Urothelium cell line (cell line): ENCODE measurements around the gene CEP63.

Experiments
- DNase-seq: peaks from one replicate; pipeline ENCODE4 v3.0.0; 2011; ENCODE audit warnings: low spot score, mixed read lengths
- FAIRE-seq: peaks from 2 replicates; lab custom pipeline; 2011; peaks lifted over from hg19 to GRCh38; lab: Jason Lieb, UNC

Gene CEP63

DNA sequence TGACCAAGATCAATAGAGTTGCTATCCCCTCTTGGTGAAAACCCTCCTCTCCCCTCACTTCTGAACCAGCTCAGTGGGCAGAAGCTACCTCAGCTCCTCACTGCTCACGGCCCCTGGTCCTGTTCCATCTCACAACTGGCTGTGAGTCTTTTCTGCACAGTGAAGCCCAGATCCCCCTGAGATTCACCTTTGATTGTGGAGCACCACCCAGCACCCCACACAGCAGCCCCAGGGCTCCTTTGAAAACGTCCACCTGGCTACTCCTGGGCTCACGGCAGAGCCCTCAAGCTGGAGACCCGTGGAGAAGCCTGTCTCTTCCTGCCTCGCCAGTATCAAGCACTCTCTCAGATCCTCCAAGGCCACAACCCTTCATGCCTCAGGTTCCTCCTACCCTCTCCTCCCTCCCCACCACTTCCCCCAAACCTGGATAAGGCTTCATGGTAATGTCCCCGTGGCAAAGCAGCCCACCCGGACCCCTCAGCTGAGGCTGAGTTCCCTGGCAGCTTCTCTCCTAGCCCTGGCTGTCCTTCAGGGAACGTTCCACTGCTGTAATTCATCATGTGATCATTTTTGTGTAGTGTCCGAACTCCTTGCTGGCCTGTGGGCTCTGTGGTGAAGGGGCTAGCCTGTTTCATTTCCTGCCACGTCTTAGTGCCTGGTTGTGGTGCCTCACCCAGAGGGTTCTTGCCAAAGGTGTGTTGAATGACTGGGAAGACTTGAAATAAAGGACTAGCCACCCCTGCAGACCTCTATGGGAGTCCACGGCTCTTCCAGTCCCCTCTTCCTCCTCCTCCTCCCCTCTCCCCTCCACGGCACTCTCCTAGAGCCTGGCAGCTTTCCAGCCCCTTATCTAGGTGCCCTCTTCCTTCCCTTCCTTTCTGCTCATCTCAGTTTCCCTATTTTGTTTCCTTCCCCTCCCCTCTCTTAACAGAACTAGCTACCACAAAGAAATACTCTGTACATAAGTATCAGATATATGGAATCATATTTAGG is 120.5 kb downstream of the CEP63 start:
- no peak for FAIRE-seq
- DNase-seq = no peak

DNA sequence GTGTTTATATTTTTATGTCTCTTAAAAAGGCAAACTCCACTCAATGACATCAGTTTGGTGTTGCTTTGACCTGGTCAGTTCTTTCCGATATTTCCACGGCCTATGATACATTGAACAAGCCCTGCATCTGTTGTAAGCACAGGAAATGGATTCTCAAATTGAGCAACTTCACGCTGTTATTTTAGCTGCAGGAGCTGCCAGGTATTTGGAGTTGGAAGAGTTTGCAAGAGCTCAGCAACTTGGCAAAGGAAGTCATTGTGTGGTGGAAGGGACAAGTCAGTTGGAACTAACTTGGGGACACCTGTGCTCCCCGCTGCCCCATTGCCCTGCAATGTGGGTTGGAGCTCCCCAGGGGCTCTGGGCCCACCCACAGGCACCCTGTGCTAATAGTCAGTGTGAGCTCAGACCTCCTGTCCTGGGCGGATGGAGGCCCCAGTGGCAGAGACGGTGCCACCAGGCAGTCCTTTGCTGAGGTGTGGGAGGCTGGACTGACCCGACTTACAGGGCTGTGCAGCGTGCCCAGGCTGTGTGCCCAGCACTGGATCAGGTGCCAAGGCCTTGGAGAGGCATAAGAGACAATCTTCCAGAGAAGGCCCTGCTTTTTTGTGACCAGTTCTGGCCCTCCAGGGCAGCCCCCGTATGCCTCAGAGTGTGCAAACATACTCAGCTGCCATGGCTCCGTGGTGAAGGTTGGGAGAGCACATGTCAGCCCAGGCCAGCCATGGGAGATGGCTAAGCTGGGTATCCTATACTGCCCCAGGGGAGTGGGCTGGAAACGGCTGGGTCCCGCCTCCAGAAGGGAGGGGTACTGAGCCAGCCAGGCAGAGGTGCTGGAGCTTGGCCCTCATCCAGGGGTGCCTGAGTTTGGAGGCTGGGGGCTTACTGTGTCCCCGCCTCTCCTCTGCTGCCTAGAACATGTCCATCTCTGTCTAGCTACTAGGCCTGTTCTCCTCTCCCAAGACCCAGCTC is 121.5 kb downstream of the CEP63 start:
- FAIRE-seq = no peak

DNA sequence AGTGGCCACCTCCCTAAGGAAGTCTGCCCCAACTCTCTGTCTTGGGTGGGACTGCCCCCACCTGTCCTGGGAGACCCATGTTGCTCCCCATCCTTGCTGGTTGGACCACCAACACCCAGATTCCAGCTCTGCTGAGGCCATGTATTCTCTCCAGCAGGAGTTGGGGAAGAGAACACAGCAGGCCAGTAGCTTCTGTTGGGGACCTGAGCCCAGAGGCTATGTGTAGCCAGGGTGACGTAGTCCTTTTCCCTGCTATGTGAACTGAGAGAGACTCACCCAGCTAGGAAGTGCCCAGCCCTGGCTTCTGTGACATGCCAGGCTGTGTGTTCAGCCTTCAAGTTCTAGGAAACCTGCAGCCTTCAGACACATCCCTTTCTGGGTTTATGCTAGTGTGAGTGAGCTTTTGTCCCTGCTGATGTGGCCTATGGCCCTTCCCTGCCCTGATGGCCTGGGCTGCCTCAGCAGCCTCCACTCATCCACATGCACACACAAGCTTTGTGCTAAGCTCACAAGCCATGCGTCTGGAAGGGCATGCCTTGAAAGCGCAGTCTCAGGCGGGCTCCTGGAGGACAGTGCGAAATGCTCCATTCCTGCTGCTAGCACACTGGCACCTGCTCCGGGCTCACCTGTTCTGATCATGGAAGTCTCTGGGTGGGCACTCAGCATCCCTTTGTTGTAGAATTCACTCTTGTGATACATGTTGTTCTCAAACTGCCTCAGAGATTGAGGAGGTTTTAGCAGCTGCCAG is 122.3 kb downstream of the CEP63 start:
- FAIRE-seq (no peak), DNase-seq (no peak)

More for the DNA sequence above, 121.5 kb downstream of the CEP63 start:
- no peak for DNase-seq

DNA sequence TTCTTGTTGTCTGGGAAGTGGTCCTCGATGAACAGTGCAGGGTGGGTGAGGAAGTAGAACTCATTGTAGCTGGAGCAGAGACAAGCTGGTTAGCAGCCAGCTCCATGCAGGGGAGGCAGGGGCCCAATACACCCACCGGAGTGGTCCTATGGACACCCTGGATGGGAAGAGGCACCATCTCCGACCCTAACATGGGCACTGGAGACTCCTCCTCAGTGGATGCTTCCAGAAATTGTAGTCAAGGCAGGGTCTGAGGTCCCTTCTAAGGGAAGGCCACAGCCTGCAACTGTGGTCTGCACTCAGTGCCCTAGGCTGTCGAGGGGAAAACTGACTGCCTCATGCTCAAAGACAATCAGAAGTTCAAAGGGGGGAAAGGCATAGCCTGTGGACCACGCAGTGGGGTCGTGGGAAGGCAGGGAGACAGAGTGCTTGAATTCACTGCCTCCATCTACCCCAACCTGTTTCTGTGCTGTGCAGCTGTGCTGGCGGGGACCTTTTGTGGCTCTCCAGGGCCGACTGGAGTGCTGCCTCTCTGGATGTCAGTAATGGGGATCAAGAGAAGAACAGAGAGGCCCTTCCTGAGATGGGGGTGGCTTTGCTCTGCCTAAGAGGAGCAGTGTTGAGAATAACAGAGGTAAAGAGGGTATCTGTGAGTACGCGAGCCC is 123.0 kb downstream of the CEP63 start:
- DNase-seq = no peak
- no peak for FAIRE-seq

DNA sequence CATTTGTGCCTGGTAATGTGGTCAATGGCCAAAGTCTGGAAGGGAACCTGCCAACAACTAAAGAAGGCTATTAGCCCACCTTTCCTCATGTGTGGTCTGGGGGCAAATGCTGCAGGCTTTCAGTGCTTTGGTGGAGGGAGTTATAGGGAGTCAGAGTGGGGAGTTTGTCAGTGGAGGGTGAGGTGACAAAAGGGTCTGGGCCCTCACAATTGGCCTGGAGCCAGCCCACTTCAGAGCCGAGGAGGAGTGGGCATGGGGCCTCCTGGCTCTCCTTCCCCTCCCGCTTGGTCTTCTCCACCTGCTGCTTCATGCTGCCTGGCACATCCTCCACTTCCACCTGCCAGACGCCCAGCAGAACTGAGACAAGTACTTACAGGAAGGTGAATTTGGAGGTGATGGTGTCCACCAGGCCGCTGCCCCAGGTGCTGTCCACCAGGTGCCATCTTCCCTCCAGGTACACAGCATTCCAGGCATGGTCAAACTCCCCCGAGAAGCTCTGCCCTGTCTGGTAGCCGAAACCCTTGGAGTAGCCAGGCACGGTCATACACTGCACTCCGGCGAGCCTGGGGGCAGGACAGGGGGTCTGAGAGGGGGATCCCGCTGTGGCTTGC is 124.1 kb downstream of the CEP63 start:
- no peak for FAIRE-seq
- DNase-seq = no peak

DNA sequence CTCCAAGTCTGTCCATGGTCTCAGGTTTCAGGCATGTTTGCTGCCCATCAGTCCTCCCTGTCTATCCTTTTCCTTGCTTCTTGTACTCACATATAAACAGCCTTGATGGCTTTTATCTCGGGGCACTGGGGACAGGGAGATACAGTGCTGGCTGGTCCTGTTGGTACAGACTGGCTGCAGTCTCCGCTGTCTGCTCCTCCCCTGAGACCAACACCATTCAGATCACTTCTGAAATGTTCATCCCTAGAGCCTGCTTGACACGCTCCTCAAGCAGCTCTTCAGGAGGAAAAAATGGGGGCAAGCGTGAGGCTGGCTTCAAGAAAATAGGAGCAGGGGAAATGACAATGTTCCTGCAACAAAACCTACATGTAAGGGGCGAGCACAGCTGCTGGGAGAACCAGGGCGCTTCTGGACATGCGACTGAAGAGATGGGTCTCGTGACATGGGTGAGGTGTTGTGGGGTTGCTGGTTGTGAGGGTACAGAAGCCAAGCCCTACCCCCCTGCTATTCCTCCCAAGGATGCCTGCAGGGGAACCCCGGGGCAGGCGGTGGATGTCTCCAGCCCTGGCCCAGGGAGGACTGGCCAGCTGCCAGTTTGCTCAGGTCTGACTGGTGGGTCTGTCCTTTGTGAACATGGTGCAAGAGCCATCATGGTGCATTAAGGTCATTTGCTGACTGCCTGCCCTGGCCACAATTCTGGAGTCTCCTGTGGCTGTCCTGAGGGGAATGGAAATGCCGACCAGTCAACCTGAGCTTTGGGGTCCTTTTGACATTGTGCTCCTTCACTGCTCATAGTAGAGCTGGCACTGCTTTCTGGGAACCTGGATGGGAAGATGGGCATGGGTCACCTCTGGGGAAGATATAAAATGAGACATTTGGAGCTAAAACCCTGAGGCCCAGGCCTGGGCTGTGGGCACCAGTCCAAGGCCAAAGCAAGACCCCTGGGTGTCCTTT is 124.9 kb downstream of the CEP63 start:
- DNase-seq = no peak
- FAIRE-seq = no peak

DNA sequence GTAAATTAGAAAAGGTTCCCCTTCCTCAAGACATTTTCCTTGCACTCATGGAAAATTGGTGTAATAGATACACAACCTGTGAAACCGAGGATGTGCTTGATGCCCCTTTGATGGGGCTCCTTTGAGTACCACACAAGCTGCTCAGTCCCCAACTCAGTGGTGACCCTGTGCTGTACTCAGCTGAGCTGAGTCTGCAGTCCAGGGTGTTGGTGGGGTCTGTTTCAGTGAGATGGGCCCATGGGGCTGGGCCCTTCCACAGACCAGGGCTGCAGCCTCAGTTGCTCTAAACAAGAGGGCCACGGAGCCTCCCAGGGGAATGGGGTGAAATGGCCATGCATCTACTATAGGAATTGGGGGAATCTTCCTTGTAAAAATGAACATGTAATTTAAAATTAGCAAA is 125.7 kb downstream of the CEP63 start:
- FAIRE-seq = no peak

DNA sequence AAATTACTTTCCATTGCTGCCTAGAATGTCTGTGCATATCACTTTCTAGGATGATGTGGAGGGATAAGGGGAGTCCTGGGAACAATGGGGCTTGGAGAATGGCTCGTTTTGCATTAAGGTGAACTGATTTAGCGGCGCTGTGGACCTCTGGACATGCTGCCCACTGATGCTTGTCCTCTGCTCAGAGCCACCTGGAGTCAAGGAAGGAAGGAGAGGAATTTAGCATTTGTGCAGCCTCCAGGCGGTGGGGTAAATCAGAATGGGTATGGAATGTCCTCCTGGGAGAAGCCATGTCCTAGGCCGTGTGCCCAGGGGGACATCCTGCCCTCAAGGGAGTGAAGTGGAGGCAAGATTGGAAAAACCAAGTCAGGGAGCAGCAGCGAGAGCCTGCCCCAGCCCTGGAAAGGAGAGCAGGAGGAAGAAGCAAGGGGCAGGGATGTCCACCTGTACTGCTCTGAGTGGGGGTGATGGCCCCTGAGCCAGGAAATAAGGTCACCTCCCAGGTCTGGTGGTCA is 127.2 kb downstream of the CEP63 start:
- FAIRE-seq (no peak), DNase-seq (no peak)

More for the DNA sequence above, 125.7 kb downstream of the CEP63 start:
- DNase-seq = no peak

DNA sequence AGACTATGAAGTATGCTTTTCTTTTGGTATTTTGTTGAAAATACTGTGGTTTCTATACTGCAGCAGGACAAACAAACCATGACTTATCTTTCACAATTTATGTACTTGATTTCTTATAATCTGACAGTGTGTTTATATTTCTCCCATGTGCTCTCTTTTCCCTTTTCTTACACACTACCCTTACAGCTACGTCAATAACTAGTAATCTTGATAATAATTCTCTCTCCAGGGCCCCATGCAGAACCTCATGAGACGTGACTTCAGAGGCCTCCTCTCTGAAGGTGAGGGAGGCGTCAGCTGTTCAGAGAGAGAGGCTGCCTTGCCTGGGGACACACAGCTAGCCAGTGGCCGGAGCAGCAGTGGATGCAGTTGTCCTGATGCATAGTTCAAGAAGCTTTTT is 129.1 kb downstream of the CEP63 start:
- no peak for FAIRE-seq
- no peak for DNase-seq

DNA sequence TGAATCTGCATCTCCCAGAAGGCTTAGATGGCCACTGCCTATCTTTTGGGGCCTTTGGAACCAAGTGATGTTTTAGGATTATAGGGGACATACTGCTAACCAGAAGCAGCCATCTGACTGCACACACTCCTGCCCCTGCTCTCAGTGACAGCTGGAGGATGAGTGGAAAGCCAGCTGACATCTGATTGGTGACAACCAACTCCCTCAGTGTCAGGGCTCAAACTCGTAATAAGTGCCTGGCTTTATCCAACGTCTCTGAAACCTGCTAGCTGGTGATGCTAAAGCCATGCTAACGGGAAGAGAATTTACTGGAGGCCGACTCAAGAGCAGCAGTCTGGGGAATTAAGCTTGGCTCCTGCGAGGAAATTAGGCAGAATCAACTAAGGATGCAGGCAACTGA is 129.9 kb downstream of the CEP63 start:
- FAIRE-seq (no peak), DNase-seq (no peak)

DNA sequence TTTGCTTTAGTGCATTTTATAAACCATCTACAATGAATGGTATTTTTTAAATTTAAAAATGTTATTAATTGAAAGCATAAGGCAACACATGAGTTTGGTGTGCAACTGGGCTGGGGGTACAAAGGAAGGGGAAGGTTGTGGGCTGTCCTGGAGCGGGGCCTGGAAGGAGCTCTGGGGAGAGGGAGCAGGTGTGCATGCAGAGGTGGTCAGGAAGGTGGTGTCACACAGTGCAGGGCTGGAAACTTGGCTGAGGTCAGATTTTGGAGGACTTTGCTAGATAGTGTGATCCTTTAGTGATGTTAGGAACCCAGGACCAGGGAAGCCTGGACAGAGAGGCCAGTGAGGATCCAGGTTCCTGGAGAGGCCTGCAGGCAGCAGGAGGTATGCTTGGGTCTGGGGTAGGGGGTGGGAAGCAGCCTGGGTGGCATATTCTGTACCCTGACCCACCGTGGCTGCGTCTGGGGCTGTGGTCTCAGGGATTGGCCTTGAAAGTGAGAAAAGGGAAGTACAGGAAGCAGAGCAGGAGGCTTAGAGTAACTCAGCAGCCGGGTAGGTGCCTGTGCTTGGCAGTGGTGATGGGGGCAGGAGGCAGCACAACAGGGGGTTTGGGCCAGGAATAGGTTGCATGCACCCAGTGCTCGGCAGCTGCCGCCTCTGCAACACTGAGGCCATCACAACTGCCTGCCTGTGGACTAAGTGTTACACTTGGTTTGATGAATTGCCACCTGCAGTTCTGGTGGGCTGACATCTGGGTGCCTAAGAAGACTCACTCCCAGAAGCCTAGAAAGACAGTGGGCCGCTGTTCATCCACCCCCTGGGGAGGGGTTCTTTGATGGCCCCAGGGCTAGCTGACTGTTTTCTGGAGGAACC is 132.0 kb downstream of the CEP63 start:
- DNase-seq (no peak), FAIRE-seq (no peak)

DNA sequence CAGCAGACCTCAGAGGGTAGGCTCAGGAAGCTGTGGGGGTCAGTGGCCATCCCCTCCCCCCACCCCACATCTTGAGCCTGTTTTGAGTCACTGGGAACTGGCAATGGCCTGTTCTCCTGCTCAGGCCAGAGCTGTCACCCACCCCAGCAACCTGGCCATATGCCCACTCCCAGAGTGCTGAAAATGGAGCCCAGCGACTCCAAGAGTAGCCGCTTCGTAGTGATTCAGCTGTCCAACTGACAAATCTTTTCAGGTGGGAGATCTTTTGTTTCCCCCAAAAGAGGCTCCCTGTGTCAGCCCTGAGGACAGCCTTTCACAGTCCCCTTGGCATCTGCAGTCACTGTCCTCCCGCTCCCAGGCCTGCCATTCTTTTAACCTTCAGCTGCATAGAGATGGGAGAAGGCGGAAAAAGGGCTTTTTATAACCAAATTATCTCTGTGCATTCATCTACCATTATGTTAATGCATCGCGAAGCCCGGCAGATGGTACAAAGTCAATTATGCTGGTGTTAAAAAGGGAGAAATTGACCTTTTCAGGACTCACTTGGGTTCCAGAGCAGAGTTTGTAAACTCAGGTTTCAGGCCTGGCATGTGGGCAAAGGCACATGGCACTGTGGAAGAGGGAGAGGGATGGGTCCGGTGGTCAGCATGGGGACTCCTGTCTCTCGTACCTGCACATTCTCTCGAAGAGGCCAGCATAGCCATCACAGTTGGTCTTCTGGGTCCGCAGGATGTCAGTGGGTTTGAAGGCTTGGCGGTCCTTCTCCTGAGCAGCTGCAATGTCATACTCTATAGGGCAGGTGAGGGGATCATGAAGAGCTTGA is 132.8 kb downstream of the CEP63 start:
- no peak for DNase-seq

DNA sequence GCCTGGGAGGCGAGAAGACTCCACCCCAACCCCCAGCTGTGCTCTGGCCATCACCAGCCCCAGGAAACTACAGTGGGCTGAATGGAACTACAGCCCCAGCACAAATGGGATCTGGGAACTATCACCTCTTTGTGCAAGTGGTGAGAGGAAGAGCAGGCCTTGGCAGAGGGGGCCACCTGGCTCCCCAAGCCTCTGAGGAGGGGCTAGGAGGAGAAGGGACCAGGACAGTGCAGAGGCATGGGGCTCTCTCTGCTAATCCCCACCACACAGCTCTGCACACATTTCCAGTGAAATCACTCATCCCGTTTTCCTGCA is 133.4 kb downstream of the CEP63 start:
- DNase-seq = no peak
- FAIRE-seq = no peak

More for the DNA sequence above, 132.8 kb downstream of the CEP63 start:
- FAIRE-seq = no peak

DNA sequence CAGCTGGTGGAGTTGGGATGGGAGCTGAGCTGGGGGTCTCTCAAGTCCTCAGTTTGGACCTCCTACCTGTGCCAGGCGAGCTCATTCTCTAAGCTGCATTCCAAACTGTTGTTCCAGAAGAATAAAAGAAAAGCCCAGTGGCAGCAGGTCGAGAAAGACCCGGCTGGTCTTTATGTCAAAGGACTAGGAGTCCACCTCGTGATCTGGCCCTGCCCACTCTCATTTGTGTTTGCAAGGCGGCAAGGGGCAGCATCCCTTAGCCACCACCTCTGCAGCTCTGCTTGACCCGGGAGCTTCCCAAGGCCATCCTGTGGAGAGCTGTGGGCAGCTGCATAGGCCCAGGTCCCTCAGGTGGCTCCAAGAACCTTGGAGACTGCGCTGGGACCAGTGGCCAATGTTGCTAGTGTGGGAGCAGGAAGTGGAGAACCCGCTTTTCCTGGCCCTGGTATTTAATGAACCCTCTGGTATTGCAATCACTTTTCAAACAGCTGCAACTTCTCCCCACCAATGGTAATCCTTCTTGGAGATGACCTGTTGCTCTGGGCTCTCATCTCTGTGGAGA is 134.1 kb downstream of the CEP63 start:
- DNase-seq (no peak), FAIRE-seq (no peak)

DNA sequence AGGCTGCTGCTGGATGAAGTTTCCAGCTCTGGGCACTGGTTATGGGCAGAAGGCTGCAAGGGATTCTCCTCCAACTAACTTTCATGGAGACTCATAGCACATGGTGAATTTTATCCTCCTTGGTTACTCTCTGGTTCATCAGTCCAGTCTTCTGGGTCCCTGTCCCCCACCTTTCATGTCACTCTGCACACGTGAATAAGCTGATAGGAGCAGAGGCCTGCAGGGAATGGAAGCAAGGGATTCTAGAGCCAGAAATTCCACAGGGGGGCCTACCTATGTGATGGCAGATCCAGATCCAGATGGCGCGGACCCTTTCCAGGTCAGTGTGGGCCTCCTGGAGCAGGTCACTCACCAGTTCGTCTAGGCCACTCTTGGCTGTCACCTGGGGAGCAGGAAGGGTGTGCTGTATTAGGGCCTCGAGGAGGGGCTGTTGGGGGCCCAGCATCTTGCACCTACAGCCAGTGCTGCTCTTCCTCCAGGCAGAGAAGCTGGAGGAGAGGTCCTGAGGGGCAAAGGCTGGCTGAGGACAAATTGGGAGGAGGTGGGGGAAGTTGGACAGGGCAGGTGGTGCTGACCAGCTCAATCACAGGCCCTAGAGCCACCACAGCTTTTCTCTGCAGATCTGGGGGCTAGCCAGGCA is 134.7 kb downstream of the CEP63 start:
- DNase-seq (no peak), FAIRE-seq (no peak)

DNA sequence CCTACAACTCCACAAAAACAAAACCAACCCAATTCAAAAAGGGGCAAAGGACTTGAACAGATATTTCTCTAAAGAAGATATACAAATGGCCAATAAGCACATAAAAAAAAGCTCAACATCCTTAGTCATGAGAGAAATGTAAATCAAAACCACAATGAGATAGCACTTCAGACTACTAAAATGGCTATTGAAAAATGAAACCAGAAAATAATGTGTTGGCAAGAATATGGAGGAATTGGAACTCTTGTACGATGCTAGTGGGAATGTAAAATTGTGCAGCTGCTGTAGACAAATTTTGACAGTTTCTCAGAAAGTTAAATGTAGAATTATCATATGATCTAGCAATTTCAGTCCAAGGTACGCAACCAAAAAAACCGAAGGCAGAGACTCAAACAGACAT is 136.0 kb downstream of the CEP63 start:
- no peak for FAIRE-seq

More for the DNA sequence above, 136.0 kb downstream of the CEP63 start:
- no peak for DNase-seq
